Stimulated activated CD8-positive, alpha-beta memory T cell treated with anti-CD3 and anti-CD28 coated beads, Interleukin-4, amount 100 ng/mL, for 48 hours (primary cell): ENCODE data around the gene BRD3OS.
"Not testable (repeated sequence)": the region's sequence is repeated elsewhere in the genome, so short reads cannot be mapped to it uniquely, and the experiment has no call there.

Source experiments
- DNase-seq: peaks from one replicate; pipeline ENCODE4 v3.0.0-alpha.2; 2020

Gene BRD3OS, protein sequence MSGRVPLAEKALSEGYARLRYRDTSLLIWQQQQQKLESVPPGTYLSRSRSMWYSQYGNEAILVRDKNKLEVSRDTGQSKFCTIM

GRCh38 chr9:134024828-134025605 is at the start of gene BRD3OS:
BRD3OS (plus strand) TSS chr9:134025481; CDS start chr9:134026748, 1,267 bp downstream.
- peak; percentile 92 for DNase-seq

GRCh38 chr9:133975511-133975910 is 49.8 kb upstream of the BRD3OS start:
- DNase-seq = no peak

- DNase-seq = no peak
Observed at GRCh38 chr9:133976191-133976861, 49.0 kb upstream of the BRD3OS start.

- DNase-seq = no peak
Observed at GRCh38 chr9:133976887-133977286, 48.4 kb upstream of the BRD3OS start.

DNA sequence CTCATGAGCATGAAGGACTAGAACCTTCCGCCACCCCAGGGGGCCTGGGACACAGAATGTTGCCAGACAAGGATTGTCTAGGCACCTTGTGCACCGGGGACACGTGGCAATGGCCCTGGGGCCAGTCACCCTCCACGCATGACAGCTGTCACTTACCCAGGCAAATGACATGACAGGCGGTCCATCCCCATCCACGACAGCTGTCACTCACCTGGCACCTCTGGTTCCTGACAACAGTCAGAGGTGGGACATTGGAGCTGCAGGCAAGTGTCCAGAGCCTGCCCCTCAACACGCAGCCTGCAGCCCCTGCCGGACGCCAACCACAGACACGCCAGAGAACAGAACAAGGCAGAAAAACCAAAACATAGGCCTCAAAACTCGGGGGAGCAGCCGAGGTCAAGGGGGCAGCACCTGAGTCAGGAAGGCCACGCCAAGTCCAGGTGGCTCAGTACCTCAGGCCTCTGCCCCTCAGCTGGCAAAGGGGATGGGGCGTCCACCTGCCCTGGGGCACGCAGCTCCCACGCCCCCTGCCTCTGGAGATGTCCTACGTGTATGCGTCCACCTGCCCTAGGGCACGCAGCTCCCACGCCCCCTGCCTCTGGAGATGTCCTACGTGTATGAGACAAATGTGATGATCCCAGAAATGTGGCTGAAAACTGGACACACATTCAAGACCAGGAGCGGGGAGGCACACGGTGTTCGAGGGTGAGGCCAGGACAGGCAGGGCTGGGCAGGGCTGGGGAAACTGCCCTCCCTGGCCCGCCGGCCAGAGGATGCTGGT is 47.7 kb upstream of the BRD3OS start:
- no peak for DNase-seq

- DNase-seq = no peak
Observed at GRCh38 chr9:133978226-133978898, 46.9 kb upstream of the BRD3OS start.

GRCh38 chr9:133978899-133979272 is 46.4 kb upstream of the BRD3OS start:
- DNase-seq = no peak

- no peak for DNase-seq
Observed at GRCh38 chr9:133979273-133979920, 45.9 kb upstream of the BRD3OS start.

GRCh38 chr9:133979921-133980863 is 45.1 kb upstream of the BRD3OS start:
- DNase-seq = no peak

DNA sequence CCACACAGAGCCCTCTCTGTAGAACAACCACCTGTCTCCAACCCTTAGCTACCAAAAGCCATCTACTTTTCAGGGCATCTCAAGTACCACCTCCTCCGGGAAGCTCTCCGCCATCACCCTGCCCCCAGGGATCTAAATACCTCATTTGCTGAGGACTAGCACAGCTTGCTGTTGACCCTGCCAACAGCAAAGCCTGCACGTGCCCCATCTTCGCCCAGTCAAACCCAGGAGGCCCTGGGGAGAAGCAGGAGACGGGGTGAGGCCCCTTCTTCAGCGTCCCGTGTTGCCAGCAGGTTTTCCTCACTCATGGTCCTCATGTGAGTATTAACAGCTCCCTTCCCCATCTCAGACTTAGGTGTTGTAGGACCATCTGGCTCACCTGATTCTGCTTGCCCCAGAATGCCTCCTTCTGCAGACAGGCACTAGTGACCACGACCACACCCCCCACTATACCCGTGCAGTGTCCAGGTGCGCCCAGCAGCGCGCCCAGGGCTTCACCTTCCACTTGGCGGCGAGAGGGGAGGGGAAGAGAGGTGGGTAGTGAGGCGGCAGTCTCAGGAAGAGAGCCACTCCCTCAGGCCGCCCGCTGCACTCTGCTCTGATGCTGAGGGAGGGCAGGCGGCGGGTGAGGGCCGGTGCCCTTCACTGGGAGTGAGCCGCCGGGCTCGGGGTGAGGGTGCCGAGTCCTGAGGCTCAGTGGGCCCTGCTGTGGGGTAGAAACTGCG is 44.3 kb upstream of the BRD3OS start:
- DNase-seq = no peak

DNA sequence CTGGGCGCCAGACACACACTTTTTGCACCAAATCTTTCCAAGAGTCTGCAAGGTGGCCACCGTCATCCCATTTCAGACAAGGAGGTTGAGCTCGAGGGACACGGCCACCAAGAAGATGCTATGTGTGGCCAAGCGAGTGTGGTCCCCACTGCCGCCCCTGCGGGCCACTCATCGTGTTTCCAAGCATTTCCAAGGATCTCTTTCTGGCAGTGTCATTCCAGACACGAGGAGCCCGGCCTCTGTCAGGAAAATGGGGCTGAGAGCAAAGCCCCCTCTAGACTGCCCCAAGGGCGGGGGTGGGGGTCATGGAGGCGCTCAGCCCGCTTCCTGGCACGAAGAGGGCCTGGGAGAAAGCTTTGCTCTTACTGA is 43.7 kb upstream of the BRD3OS start:
- DNase-seq = no peak

DNA sequence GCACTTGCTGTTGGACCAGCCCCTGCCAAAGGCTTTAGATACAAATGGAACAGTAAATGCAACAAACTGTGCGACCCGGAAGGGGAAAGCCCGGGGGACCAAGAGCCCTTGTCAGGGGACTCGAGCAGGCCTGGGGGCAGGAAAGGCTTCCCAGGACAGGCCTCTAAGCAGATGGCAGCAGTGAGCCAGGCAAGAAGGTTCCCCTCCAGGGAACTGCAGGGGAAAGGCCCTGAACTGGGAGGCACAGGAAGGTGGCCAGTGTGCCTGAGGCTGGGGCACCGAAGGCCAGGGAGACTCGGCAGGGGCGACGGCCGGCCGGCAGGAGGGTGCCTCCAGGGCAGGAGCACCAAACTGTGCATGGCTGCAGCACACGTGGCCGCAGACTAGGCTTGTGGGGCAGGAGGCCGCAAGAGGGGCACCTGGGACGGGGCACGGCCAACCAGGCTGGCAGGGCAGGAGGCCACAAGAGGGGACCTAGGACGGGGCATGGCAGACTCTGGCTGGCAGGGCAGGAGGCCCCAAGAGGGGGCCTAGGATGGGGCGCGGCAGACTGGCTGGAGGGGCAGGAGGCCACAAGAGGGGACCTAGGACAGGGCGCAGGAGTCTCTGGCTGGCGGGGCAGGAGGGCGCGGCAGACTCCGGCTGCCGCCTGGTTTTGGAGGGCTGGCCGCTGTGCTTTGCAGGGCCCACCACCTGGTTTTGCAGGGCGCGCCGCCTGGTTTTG is 43.2 kb upstream of the BRD3OS start:
- no peak for DNase-seq

GRCh38 chr9:133982971-133983720 is 42.1 kb upstream of the BRD3OS start:
- DNase-seq = no peak

- DNase-seq = no peak
Observed at GRCh38 chr9:133986061-133986460, 39.2 kb upstream of the BRD3OS start.

GRCh38 chr9:133986774-133987445 is 38.4 kb upstream of the BRD3OS start:
- DNase-seq = no peak

DNA sequence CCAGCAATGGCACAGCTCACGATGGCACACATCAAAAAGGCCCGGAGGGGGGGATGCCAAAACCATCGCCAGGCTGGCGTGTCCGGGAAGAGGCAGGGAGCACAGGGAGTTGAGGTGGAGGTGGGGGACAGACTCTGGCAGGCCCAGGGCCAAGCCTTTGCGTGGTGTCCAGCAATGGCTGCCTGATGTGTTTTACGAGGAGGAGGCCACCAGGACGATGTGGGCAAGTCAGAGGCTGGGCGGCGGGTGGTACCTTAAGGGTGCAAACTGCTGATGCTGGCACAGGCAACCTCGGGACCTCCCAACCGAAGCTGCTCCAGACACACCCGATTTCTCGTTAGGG is 37.9 kb upstream of the BRD3OS start:
- DNase-seq = no peak

GRCh38 chr9:133987946-133988665 is 37.2 kb upstream of the BRD3OS start:
- DNase-seq = no peak

DNA sequence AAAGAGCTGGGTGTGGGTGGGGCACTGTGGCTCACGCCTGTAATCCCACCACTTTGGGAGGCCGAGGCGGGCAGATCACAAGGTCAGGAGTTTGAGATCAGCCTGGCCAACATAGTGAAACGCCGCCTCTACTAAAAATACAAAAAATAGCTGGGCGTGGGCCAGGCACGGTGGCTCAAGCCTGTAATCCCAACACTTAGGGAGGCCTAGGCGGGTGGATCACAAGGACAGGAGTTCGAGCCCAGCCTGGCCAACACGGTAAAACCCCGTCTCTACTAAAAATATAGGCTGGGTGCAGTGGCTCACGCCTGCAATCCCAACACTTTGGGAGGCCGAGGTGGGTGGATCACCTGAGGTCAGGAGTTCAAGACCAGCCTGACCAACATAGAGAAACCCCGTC is 36.5 kb upstream of the BRD3OS start:
- DNase-seq = not testable (repeated sequence)
